ENCODE results near the gene ACTA1.
"Not testable (repeated sequence)": the region's sequence is repeated elsewhere in the genome, so short reads cannot be mapped to it uniquely, and the experiment has no call there.

Gene ACTA1

DNA sequence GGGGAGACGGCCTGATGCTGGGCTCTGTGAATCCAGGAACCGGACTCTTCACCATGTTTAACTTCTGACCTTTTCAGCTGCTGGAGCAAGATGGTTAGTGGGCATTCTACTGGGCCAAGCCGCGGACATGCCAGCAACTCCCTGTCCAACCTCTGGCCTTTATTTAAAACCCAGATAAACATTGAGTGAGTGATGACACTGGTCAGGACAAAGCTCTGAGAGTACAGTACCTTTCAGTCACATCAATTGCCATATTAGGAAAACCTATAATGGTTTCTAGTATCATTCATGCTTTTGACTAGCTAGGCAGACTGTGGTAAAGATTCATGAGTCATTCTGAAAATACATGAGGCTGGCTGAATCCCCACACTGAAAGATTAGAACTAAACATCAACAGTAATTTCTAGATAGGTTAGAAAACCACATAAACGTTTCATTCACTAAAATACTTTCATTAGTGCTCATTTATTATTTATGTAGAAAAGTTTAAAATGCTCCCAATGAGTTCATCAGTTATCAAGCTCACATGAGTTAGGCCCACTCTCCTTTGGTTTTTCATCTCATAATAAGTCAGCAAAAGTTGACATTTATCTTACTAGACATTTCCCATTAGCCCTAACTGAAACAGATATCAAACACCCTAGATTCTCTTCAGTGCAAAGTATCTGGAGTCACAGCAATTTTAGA lies 7.1 kb upstream of the ACTA1 start:
- no peak for DNase-seq (ENCODE audit: extremely low read depth in 1 of 2, low read depth in 1 of 2)

DNA sequence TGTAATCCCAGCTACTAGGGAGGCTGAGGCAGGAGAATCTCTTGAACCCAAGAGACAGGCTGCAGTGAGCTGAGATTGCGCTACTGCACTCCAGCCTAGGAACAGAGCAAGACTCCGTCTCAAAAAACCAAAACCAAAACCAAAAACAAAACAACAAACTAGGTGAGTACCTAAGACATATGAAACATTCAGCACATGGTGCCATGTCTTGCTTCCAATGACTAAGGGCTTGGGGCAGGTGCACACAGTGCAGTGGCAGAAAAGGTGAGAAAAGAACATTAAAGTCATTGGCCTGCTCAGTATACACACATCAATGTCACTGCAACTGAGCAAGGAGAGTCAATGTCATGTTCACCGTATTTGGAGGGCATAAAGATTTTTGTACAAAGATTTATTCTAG lies 4.1 kb upstream of the ACTA1 start:
- no peak for DNase-seq (ENCODE audit: extremely low read depth in 1 of 2, low read depth in 1 of 2)

- no peak for DNase-seq (ENCODE audit: extremely low read depth in 1 of 2, low read depth in 1 of 2)
Measured at GRCh38 chr1:229437443-229437842, 3.5 kb upstream of the ACTA1 start.

DNA sequence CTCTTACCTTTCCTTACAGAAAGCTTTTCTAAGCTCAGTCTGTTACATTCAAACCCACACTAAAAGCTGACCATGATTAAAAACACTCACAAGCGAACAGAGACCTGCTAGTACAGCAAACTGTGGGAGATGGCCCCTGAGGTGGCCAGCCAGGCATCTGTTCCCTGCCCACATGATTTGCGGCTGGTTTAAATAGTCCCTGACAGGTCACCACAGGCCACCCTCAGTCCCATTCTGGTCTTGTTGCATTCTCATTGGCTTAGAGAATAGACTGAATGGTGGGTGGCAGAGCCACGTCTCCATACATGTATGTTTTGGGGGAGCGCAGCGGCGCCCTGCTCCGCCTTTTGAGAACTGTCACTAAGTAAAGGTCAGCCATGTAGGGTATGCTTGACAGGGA lies 2.3 kb upstream of the ACTA1 start:
- DNase-seq (ENCODE audit: extremely low read depth in 1 of 2, low read depth in 1 of 2), result no peak

DNA sequence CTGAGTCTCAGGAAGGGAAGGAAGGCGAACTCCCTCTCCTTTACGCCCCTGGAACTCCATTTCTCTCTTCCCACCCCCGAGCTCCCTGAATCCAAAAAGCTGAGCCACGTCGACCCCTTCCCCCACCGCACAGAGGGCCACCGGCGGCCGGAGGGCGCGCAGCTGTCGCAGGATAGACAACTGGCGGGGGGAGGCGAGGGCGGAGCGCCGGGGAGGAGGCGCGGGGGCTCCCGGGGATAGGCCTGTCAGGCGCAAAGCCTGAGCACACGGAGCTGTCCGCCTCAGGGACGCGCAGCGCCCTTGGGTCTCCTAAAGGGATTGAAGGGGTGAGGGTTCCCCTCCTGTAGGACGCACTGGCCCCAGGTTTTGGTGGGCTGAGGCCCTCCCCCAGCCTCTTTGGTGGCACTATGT lies 752 bp upstream of the ACTA1 start:
- no peak for DNase-seq (ENCODE audit: extremely low read depth in 1 of 2, low read depth in 1 of 2)

DNA sequence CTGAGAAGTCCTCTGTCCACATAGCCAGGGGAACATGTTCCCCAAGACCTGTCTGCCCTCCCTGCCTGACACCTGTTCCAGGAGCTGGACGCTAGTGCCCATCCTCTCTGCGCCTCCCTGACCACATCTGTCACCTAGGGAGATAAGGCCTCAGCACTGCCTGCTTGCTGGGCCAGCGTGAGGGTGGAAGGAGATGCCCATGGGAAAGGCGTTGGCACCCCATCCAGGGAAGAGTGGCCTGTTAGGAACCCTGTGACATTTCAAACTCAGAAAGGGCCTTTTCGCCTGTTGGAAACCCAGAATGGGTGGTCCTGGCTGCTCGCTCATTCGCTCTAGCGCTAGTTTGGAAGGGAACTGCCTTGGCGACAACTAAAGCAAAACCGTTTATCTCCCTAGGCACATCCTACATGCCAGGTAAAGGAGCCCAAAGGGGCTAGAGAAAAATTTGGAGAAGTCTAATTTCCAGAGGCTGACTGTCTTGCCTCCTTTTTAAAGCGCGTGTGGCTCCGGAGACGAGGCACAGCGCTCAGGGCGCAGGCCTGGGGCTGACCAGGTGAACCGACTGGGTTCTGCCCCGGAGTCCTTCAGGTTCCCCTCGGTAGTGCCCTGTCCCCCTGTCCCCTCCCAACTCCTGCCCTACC lies 410 bp downstream of the ACTA1 start:
- no peak for DNase-seq (ENCODE audit: extremely low read depth in 1 of 2, low read depth in 1 of 2)

GRCh38 chr1:229432905-229433304 lies 989 bp downstream of the ACTA1 start:
- DNase-seq (ENCODE audit: extremely low read depth in 1 of 2, low read depth in 1 of 2), result no peak

GRCh38 chr1:229432116-229432461 lies 1.8 kb downstream of the ACTA1 start:
- no peak for DNase-seq (ENCODE audit: extremely low read depth in 1 of 2, low read depth in 1 of 2)

- no peak for DNase-seq (ENCODE audit: extremely low read depth in 1 of 2, low read depth in 1 of 2)
Measured at GRCh38 chr1:229431284-229432115, 2.4 kb downstream of the ACTA1 start.

- peak in 1 of 2 donors; percentile 31 for DNase-seq (ENCODE audit: extremely low read depth in 1 of 2, low read depth in 1 of 2)
Measured at GRCh38 chr1:229430761-229431283, 3.1 kb downstream of the ACTA1 start.

GRCh38 chr1:229428256-229428655 lies 5.6 kb downstream of the ACTA1 start:
- DNase-seq (ENCODE audit: extremely low read depth in 1 of 2, low read depth in 1 of 2), result no peak

DNA sequence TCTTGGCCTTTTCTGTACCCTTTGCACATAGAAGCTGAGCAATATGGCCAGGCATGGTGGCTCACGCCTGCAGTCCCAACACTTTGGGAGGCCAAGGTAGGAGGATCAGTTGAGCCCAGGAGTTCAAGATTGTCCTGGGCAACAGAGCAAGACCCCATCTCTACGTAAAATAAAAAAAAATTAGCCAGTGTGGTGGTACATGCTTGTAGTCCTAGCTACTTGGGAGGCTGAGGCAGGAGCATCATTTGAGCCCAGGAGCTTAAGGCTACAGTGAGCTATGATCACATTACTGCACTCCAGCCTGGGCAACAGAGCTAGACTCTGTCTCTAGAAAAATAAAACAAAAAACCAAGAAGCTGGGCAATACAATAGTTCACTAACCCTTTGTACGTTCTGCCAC lies 6.3 kb downstream of the ACTA1 start:
- DNase-seq (ENCODE audit: extremely low read depth in 1 of 2, low read depth in 1 of 2), result no peak

DNA sequence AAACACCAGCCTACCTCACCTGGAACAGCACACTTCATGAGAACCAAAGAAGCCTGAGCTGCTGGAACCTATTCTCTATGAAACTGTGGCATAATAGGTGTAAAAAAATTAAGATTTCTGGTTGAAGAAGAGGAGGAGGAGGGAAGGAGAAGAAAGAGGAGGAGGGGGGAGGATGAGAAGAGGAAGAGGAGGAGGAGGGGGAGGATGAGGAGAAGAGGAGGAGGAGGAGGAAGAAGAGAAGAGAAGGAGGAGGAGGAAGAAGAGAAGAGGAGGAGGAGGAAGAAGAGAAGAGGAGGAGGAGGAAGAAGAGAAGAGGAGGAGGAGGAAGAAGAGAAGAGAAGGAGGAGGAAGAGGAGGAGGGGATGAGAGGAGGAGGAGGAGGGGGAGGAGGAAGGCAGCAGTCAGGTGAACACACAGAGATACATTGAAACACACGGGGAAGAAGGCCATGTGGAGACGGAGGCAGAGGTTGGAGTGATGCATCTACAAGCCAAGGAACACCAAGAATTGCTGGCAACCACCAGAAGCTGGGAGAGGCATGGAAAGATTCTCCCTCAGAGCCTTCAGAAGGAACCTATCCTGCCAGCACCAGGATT lies 8.2 kb downstream of the ACTA1 start:
- no peak for DNase-seq (ENCODE audit: extremely low read depth in 1 of 2, low read depth in 1 of 2)

GRCh38 chr1:229420765-229421164 lies 13.1 kb downstream of the ACTA1 start:
- no peak for DNase-seq (ENCODE audit: extremely low read depth in 1 of 2, low read depth in 1 of 2)

- no peak for DNase-seq (ENCODE audit: extremely low read depth in 1 of 2, low read depth in 1 of 2)
Measured at GRCh38 chr1:229420224-229420623, 13.7 kb downstream of the ACTA1 start.

- not testable (repeated sequence) for DNase-seq (ENCODE audit: extremely low read depth in 1 of 2, low read depth in 1 of 2)
Measured at GRCh38 chr1:229418586-229418985, 15.3 kb downstream of the ACTA1 start.

DNA sequence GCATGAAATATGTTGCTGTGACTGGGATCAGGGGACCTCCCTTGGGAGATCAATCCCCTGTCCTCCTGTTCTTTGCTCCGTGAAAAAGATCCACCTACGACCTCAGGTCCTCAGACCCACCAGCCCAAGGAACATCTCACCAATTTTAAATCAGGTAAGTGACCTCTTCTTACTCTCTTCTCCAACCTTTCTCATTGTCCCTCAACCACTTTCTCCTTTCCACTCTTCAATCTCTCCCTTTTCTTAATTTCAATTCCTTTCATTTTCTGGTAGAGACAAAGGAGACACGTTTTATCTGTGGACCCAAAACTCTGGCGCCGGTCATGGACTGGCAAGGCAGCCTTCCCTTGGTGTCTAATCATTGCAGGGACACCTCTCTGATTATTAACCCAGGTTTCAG lies 21.1 kb downstream of the ACTA1 start:
- not testable (repeated sequence) for DNase-seq (ENCODE audit: extremely low read depth in 1 of 2, low read depth in 1 of 2)

GRCh38 chr1:229412056-229412455 lies 21.8 kb downstream of the ACTA1 start:
- no peak for DNase-seq (ENCODE audit: extremely low read depth in 1 of 2, low read depth in 1 of 2)

GRCh38 chr1:229411434-229412055 lies 22.3 kb downstream of the ACTA1 start:
- DNase-seq (ENCODE audit: extremely low read depth in 1 of 2, low read depth in 1 of 2), result no peak

- no peak for DNase-seq (ENCODE audit: extremely low read depth in 1 of 2, low read depth in 1 of 2)
Measured at GRCh38 chr1:229410692-229411433, 23.0 kb downstream of the ACTA1 start.
